HepG2 (cell line): ENCODE results near the gene RASIP1.

Experiments used
- ASH2L ChIP-seq: fragments of 300-600, 200-600 bp; sonication (generic); IDR thresholded peaks from 2 replicates; pipeline ENCODE4 v1.7.0; 2017; ENCODE audit warnings: low read depth, mild to moderate bottlenecking, moderate library complexity, mixed read lengths, low read length; ENCODE audit not compliant: insufficient read length
- BRD4 ChIP-seq: sonication (generic); formaldehyde crosslinking; IDR thresholded peaks from 2 replicates; pipeline ENCODE4 v1.4.0; 2020; ENCODE audit warnings: missing genetic modification reagents
- EP300 ChIP-seq, 3 experiments: sonication (generic) in 1 of 3; formaldehyde crosslinking in 1 of 3; IDR thresholded peaks; 2 replicates each; pipeline versions ENCODE4 v1.5.1 to v1.6.1; 2011 to 2020; ENCODE audit warnings: low read depth in 2 of 3, low read length in 2 of 3, borderline replicate concordance in 1 of 3, improper control_type of control experiment in 1 of 3, mild to moderate bottlenecking in 1 of 3, missing genetic modification reagents in 1 of 3, moderate library complexity in 1 of 3
- MYC ChIP-seq: sonication (generic); formaldehyde crosslinking; IDR thresholded peaks from 2 replicates; pipeline ENCODE4 v1.9.0; 2021; ENCODE audit warnings: missing genetic modification reagents, borderline replicate concordance
- NFRKB ChIP-seq: fragments of 450-650 bp; IDR thresholded peaks from 2 replicates; pipeline ENCODE4 v1.6.1; 2017
- RXRA ChIP-seq: sonication (generic); formaldehyde crosslinking; IDR thresholded peaks from 2 replicates; pipeline ENCODE4 v1.5.1; 2020; ENCODE audit warnings: missing genetic modification reagents
- TBX3 ChIP-seq: fragments of 450-650 bp; IDR thresholded peaks from 2 replicates; pipeline ENCODE4 v1.6.1; 2017; ENCODE audit warnings: antibody characterized with exemption, mild to moderate bottlenecking, inconsistent platforms, borderline replicate concordance
- ZNF660 ChIP-seq: sonication (generic); formaldehyde crosslinking; IDR thresholded peaks from 2 replicates; pipeline ENCODE4 v1.5.1; 2020; ENCODE audit warnings: mild to moderate bottlenecking, low read depth, missing genetic modification reagents, borderline replicate concordance
- TF ChIP-seq, protein P1 (sequence below): sonication (generic); formaldehyde crosslinking; IDR thresholded peaks from 2 replicates; pipeline ENCODE4 v1.5.0; 2020; ENCODE audit warnings: mild to moderate bottlenecking, missing genetic modification reagents, moderate library complexity
- TF ChIP-seq, protein P2 (sequence below): sonication (generic); formaldehyde crosslinking; IDR thresholded peaks from 2 replicates; pipeline ENCODE4 v1.4.0; 2020; ENCODE audit warnings: missing genetic modification reagents, mild to moderate bottlenecking, borderline replicate concordance
- TF ChIP-seq, protein P3 (sequence below): IDR thresholded peaks from 2 replicates; pipeline ENCODE4 v1.6.1; 2012; ENCODE audit warnings: inconsistent platforms
- TF ChIP-seq, protein P4 (sequence below): sonication (generic); formaldehyde crosslinking; IDR thresholded peaks from 2 replicates; pipeline ENCODE4 v1.8.0; 2022; ENCODE audit warnings: mild to moderate bottlenecking, missing genetic modification reagents, borderline replicate concordance
- TF ChIP-seq, protein P5 (sequence below): sonication (generic); formaldehyde crosslinking; IDR thresholded peaks from 2 replicates; pipeline ENCODE4 v1.5.0; 2020; ENCODE audit warnings: missing genetic modification reagents

DNA sequence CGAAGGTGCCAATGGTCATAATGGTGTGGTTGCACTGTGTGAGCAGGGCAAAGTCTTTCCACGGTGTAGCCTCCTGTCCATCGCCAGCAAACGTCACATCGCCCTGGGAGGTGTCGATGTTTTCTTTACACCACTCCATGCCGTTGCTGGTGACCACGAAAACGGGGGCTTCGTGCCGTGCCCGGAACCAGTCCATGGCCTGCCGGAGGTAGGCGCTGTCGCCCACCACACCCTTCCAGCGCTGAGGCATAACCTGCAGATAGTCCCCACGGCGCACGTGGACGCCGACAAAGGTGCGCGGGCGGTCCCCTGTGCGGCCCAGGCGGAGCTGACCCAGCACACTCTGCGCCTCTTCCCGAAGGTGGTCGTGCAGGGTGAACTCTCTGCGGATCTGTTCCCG, 9.9 kb upstream of the RASIP1 start:
- TF ChIP-seq, protein P1, sequence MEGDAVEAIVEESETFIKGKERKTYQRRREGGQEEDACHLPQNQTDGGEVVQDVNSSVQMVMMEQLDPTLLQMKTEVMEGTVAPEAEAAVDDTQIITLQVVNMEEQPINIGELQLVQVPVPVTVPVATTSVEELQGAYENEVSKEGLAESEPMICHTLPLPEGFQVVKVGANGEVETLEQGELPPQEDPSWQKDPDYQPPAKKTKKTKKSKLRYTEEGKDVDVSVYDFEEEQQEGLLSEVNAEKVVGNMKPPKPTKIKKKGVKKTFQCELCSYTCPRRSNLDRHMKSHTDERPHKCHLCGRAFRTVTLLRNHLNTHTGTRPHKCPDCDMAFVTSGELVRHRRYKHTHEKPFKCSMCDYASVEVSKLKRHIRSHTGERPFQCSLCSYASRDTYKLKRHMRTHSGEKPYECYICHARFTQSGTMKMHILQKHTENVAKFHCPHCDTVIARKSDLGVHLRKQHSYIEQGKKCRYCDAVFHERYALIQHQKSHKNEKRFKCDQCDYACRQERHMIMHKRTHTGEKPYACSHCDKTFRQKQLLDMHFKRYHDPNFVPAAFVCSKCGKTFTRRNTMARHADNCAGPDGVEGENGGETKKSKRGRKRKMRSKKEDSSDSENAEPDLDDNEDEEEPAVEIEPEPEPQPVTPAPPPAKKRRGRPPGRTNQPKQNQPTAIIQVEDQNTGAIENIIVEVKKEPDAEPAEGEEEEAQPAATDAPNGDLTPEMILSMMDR (CRISPR knock-in tag): no peak
- TF ChIP-seq BRD4 (CRISPR knock-in tag): no peak
- TF ChIP-seq EP300 (IDR thresholded peaks at IDR 0.05; ENCODE audit: low read depth in 2 of 2, low read length in 2 of 2): no peak
- no peak for TF ChIP-seq EP300 (CRISPR knock-in tag; IDR thresholded peaks at IDR 0.05; ENCODE audit: borderline replicate concordance)
- no peak for TF ChIP-seq MYC (CRISPR knock-in tag)
- TF ChIP-seq, protein P2, sequence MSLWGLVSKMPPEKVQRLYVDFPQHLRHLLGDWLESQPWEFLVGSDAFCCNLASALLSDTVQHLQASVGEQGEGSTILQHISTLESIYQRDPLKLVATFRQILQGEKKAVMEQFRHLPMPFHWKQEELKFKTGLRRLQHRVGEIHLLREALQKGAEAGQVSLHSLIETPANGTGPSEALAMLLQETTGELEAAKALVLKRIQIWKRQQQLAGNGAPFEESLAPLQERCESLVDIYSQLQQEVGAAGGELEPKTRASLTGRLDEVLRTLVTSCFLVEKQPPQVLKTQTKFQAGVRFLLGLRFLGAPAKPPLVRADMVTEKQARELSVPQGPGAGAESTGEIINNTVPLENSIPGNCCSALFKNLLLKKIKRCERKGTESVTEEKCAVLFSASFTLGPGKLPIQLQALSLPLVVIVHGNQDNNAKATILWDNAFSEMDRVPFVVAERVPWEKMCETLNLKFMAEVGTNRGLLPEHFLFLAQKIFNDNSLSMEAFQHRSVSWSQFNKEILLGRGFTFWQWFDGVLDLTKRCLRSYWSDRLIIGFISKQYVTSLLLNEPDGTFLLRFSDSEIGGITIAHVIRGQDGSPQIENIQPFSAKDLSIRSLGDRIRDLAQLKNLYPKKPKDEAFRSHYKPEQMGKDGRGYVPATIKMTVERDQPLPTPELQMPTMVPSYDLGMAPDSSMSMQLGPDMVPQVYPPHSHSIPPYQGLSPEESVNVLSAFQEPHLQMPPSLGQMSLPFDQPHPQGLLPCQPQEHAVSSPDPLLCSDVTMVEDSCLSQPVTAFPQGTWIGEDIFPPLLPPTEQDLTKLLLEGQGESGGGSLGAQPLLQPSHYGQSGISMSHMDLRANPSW (CRISPR knock-in tag): no peak
- TF ChIP-seq RXRA (CRISPR knock-in tag): no peak
- TF ChIP-seq ASH2L: no peak
- TF ChIP-seq NFRKB: no peak
- TF ChIP-seq, protein P3, sequence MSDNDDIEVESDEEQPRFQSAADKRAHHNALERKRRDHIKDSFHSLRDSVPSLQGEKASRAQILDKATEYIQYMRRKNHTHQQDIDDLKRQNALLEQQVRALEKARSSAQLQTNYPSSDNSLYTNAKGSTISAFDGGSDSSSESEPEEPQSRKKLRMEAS: no peak
- no peak for TF ChIP-seq ZNF660
- TF ChIP-seq, protein P4, sequence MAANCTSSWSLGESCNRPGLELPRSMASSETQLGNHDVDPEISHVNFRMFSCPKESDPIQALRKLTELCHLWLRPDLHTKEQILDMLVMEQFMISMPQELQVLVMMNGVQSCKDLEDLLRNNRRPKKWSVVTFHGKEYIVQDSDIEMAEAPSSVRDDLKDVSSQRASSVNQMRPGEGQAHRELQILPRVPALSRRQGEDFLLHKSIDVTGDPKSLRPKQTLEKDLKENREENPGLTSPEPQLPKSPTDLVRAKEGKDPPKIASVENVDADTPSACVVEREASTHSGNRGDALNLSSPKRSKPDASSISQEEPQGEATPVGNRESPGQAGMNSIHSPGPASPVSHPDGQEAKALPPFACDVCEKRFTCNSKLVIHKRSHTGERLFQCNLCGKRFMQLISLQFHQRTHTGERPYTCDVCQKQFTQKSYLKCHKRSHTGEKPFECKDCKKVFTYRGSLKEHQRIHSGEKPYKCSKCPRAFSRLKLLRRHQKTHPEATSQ (CRISPR knock-in tag): no peak
- TF ChIP-seq TBX3: no peak
- TF ChIP-seq, protein P5, sequence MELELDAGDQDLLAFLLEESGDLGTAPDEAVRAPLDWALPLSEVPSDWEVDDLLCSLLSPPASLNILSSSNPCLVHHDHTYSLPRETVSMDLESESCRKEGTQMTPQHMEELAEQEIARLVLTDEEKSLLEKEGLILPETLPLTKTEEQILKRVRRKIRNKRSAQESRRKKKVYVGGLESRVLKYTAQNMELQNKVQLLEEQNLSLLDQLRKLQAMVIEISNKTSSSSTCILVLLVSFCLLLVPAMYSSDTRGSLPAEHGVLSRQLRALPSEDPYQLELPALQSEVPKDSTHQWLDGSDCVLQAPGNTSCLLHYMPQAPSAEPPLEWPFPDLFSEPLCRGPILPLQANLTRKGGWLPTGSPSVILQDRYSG (CRISPR knock-in tag): no peak
